SJSA1 (cell line): Measurements from ENCODE around the gene CYBA. TPM values are rescaled to one million over a fixed set of nuclear protein-coding genes. Genes with fewer than 3 reads are reported as not detected.
A peak's percentile ranks its signal among the peaks of the same experiment; 100 is the strongest.
"Not testable (repeated sequence)": the region's sequence is repeated elsewhere in the genome, so short reads cannot be mapped to it uniquely, and the experiment has no call there.

Experiments
- DNase-seq, 2 experiments: peaks; one replicate each; pipeline ENCODE4 v3.0.0-alpha.2; 2015 to 2020; ENCODE audit warnings: low spot score in 2 of 2, low read depth in 1 of 2
- H3K27ac ChIP-seq: fragments of 250-450 bp; sonication (Bioruptor Pico); 2 replicates; pipeline ENCODE4 v1.5.1; 2020; ENCODE audit warnings: mild to moderate bottlenecking, moderate library complexity
- H3K27me3 ChIP-seq: fragments of 250-450 bp; sonication (Bioruptor Pico); replicated peaks from 2 replicates; pipeline ENCODE4 v1.5.1; 2020; ENCODE audit warnings: mild to moderate bottlenecking, moderate library complexity
- H3K36me3 ChIP-seq: fragments of 250-450 bp; sonication (Bioruptor Pico); 2 replicates; pipeline ENCODE4 v1.5.1; 2020; ENCODE audit warnings: mild to moderate bottlenecking
- H3K4me1 ChIP-seq: fragments of 250-450 bp; sonication (Bioruptor Pico); replicated peaks from 2 replicates; pipeline ENCODE4 v1.6.1; 2021; ENCODE audit warnings: mild to moderate bottlenecking
- H3K4me3 ChIP-seq: fragments of 250-450 bp; sonication (Bioruptor Pico); 2 replicates; pipeline ENCODE4 v1.5.1; 2020; ENCODE audit warnings: mild to moderate bottlenecking
- H3K9me3 ChIP-seq: fragments of 250-450 bp; sonication (Bioruptor Pico); replicated peaks from 2 replicates; pipeline ENCODE4 v1.5.1; 2020; ENCODE audit warnings: mild to moderate bottlenecking
- total RNA-seq: library from RNA; depleted of rRNA; stranded (reverse); fragments of >200 nt; shearing (Covaris generic); gene quantifications from 2 replicates; pipeline ENCODE4 v1.2.3, GENCODE V29; 2014

Gene CYBA
- total RNA-seq, 1 experiment from 2014 or later, result not detected

- no peaks in the 10 kb centered on the region for H3K9me3 ChIP-seq
- H3K27ac ChIP-seq, result no peak overlapping the region
- no peaks in the 10 kb centered on the region for H3K36me3 ChIP-seq
- H3K4me3 ChIP-seq, result no peak overlapping the region
- peaks cover 15% of the 10 kb centered on the region for H3K4me1 ChIP-seq
- peak in 1 of 2 experiments; percentile 45 for DNase-seq
- peaks cover 15% of the 10 kb centered on the region for H3K27me3 ChIP-seq
These were observed 30.3 kb upstream of the CYBA start for GRCh38 chr16:88681084-88681680.

GRCh38 chr16:88680554-88681083 is 29.8 kb upstream of the CYBA start:
- DNase-seq, result no peak
- Histone ChIP-seq H3K4me3 (no peak overlapping the region), H3K27me3 (peaks cover 10% of the 10 kb centered on the region), H3K36me3 (no peaks in the 10 kb centered on the region), H3K27ac (no peak overlapping the region), H3K9me3 (no peaks in the 10 kb centered on the region), H3K4me1 (peaks cover 9% of the 10 kb centered on the region)

- Histone ChIP-seq H3K27me3 (no peaks in the 10 kb centered on the region), H3K27ac (no peak overlapping the region), H3K9me3 (no peaks in the 10 kb centered on the region), H3K4me1 (no peaks in the 10 kb centered on the region), H3K36me3 (no peaks in the 10 kb centered on the region), H3K4me3 (no peak overlapping the region)
- DNase-seq, result peak in 1 of 2 experiments; percentile 49
These were observed 27.5 kb upstream of the CYBA start for GRCh38 chr16:88678224-88678979.

DNA sequence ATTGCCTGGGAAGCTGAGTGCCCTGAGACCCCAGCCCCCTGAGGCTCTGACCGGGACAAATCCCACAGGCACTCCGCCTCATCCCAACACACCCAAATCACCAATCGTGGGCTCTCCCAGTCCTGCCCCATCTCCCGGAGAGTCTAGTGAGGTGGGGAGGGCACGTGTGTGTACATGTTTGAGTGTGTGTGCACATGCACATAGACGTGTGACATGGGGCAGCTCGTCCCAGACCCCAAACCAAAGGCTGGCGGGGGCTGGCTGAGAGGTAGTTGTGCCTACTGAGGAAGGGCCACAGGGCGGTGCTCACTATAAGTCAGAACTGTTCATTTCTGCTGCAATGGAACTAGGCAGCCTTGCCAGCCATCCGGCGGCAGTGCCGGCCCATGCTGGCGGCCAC is 26.9 kb upstream of the CYBA start:
- Histone ChIP-seq H3K27me3 (no peaks in the 10 kb centered on the region), H3K36me3 (no peaks in the 10 kb centered on the region), H3K4me3 (no peak overlapping the region), H3K9me3 (no peaks in the 10 kb centered on the region), H3K4me1 (no peaks in the 10 kb centered on the region), H3K27ac (no peak overlapping the region)
- DNase-seq, result no peak

DNA sequence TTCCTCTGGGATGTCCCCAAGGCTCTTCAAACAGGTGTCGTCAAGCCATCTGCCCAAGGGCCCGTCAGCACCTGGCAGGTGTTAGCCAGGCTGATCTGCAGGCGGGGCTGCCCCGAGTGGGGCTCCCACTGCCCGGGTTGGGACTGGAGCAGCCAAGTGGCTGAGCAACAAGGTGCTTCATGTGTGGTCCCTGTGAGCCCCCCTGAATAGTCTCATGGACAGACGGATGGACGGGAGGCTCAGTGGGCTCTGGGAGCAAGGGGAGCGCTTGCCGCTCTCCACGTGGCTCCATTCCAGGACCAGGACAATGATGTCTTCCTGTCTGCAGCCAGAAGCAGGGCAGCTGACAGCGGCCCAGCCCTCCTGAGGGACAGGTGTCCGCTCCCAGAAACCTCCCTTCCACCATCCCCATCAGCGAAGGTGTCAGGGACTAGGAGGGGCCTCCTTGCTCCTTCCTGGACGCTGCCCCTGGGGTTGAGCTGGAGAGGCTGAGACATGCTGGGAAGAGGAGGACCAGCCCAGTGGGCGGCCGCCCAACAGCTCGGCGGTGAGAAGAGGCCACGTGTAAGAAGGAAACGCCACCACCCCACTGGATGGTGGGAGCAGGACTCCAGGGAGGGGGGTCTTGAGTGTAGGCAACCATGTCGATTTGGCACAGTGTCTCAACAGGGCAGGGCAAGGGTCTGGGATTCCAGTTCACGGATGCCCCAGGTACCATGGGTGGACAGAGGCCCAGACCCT is 25.8 kb upstream of the CYBA start:
- H3K27ac ChIP-seq, result no peak overlapping the region
- H3K4me1 ChIP-seq, result no peaks in the 10 kb centered on the region
- H3K9me3 ChIP-seq, result no peaks in the 10 kb centered on the region
- no peaks in the 10 kb centered on the region for H3K27me3 ChIP-seq
- no peak for DNase-seq
- H3K36me3 ChIP-seq, result no peaks in the 10 kb centered on the region
- H3K4me3 ChIP-seq, result no peak overlapping the region

GRCh38 chr16:88673716-88674379 is 23.0 kb upstream of the CYBA start:
- H3K36me3 ChIP-seq, result no peaks in the 10 kb centered on the region
- H3K27me3 ChIP-seq, result no peaks in the 10 kb centered on the region
- no peak overlapping the region for H3K4me3 ChIP-seq
- no peak for DNase-seq
- no peak overlapping the region for H3K27ac ChIP-seq
- H3K9me3 ChIP-seq, result no peaks in the 10 kb centered on the region
- no peaks in the 10 kb centered on the region for H3K4me1 ChIP-seq

- H3K27ac ChIP-seq, result no peak overlapping the region
- no peaks in the 10 kb centered on the region for H3K9me3 ChIP-seq
These were observed 21.9 kb upstream of the CYBA start for GRCh38 chr16:88672776-88673175.

DNA sequence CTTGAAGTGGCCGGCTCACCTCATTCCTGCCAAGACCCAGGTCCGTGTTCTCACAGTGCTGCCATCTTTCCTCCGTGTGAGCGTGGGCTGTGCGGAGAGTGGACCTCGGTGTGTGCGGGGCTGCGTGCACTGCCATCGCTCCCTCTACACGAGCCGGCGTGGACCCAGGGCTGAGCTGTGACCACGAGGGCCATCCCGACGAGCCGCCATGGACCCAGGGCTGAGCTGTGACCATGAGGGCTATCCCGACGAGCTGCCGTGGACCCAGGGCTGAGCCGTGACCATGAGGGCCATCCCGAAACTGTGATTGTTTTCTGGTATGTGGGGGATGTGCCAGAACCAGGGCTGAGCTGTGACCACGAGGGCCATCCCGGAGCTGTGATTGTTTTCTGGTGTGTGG is 21.0 kb upstream of the CYBA start:
- no peaks in the 10 kb centered on the region for H3K27me3 ChIP-seq
- DNase-seq, result no peak
- H3K27ac ChIP-seq, result no peak overlapping the region
- H3K9me3 ChIP-seq, result no peaks in the 10 kb centered on the region
- H3K4me1 ChIP-seq, result no peaks in the 10 kb centered on the region
- no peaks in the 10 kb centered on the region for H3K36me3 ChIP-seq
- no peak overlapping the region for H3K4me3 ChIP-seq

More at GRCh38 chr16:88672776-88673175, 21.9 kb upstream of the CYBA start:
- Histone ChIP-seq H3K27me3 (no peaks in the 10 kb centered on the region), H3K4me3 (no peak overlapping the region), H3K36me3 (no peaks in the 10 kb centered on the region), H3K4me1 (no peaks in the 10 kb centered on the region)
- DNase-seq, result no peak

- no peak overlapping the region for H3K4me3 ChIP-seq
- no peaks in the 10 kb centered on the region for H3K9me3 ChIP-seq
- no peaks in the 10 kb centered on the region for H3K27me3 ChIP-seq
- no peak for DNase-seq
- H3K36me3 ChIP-seq, result no peaks in the 10 kb centered on the region; the same call in 1 of the 2 replicates
- no peaks in the 10 kb centered on the region for H3K4me1 ChIP-seq
- H3K27ac ChIP-seq, result no peak overlapping the region
These were observed 19.1 kb upstream of the CYBA start for GRCh38 chr16:88669980-88670379.

DNA sequence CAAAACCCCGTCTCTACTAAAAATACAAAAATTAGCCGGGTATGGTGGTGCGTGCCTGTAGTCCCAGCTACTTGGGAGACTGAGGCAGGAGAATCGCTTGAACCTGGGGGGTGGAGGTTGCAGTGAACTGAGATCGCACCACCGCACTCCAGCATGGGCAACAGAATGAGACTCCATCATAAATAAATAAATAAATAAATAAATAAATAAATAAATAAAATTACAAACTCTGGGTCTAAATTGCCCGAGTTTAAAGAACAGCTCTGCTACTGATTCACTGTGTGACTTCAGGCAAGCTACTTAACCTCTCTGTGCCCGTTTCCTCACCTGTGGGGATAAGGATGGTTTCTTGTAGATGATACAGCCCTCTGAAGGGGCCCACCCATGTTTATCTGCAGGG is 18.6 kb upstream of the CYBA start:
- DNase-seq, H3K27ac ChIP-seq, H3K4me3 ChIP-seq, H3K36me3 ChIP-seq, H3K4me1 ChIP-seq, H3K9me3 ChIP-seq, H3K27me3 ChIP-seq: not testable (repeated sequence)

GRCh38 chr16:88667461-88667860 is 16.6 kb upstream of the CYBA start:
- Histone ChIP-seq H3K27me3 (no peaks in the 10 kb centered on the region), H3K9me3 (no peaks in the 10 kb centered on the region), H3K4me3 (no peak overlapping the region), H3K27ac (no peak overlapping the region), H3K4me1 (peaks cover 4% of the 10 kb centered on the region; the same call in 1 of the 2 replicates), H3K36me3 (no peaks in the 10 kb centered on the region; the same call in 1 of the 2 replicates)
- DNase-seq, result no peak

GRCh38 chr16:88665570-88665969 is 14.7 kb upstream of the CYBA start:
- Histone ChIP-seq H3K9me3 (no peaks in the 10 kb centered on the region), H3K27ac (no peak overlapping the region), H3K4me1 (peaks cover 10% of the 10 kb centered on the region), H3K27me3 (no peaks in the 10 kb centered on the region), H3K4me3 (no peak overlapping the region), H3K36me3 (no peaks in the 10 kb centered on the region; the same call in 1 of the 2 replicates)
- no peak for DNase-seq

- Histone ChIP-seq H3K27me3 (no peaks in the 10 kb centered on the region), H3K27ac (no peak overlapping the region), H3K4me3 (no peak overlapping the region), H3K9me3 (no peaks in the 10 kb centered on the region), H3K36me3 (no peaks in the 10 kb centered on the region; the same call in 1 of the 2 replicates), H3K4me1 (peaks cover 10% of the 10 kb centered on the region)
- no peak for DNase-seq
These were observed 14.3 kb upstream of the CYBA start for GRCh38 chr16:88665148-88665547.
